H9 (cell line): Measurements from ENCODE around the gene MOCS3. TPM values are rescaled to one million over a fixed set of nuclear protein-coding genes. Genes with fewer than 3 reads are reported as not detected.
A peak's percentile ranks its signal among the peaks of the same experiment; 100 is the strongest.

Experiments
- DNase-seq: peaks from one replicate; pipeline ENCODE4 v3.0.0-alpha.2; 2017
- H2AFZ ChIP-seq: one replicate; pipeline ENCODE4 v1.6.1; 2013; ENCODE audit warnings: mild to moderate bottlenecking, low read length, control low read depth, moderate library complexity
- H2AK5ac ChIP-seq: 2 replicates; pipeline ENCODE4 v1.6.1; 2013; ENCODE audit warnings: low read length, control low read depth, mixed read lengths; ENCODE audit not compliant: insufficient read length
- H2BK120ac ChIP-seq: one replicate; pipeline ENCODE4 v1.6.1; 2013; ENCODE audit warnings: low read depth, mild to moderate bottlenecking, low read length, control low read depth, inconsistent platforms; ENCODE audit not compliant: poor library complexity, severe bottlenecking
- H2BK12ac ChIP-seq: 2 replicates; pipeline ENCODE4 v1.6.1; 2013; ENCODE audit warnings: low read length, control low read depth, mixed read lengths, low read depth; ENCODE audit not compliant: insufficient read length
- H2BK15ac ChIP-seq: 2 replicates; pipeline ENCODE4 v1.6.1; 2013; ENCODE audit warnings: low read depth, low read length, control low read depth
- H2BK20ac ChIP-seq: one replicate; pipeline ENCODE4 v1.6.1; 2013; ENCODE audit warnings: low read depth, mild to moderate bottlenecking, low read length, control low read depth, inconsistent platforms; ENCODE audit not compliant: poor library complexity, severe bottlenecking
- H2BK5ac ChIP-seq: 2 replicates; pipeline ENCODE4 v1.6.1; 2013; ENCODE audit warnings: low read length, control low read depth, mixed read lengths; ENCODE audit not compliant: insufficient read length
- H3K14ac ChIP-seq: 2 replicates; pipeline ENCODE4 v1.6.1; 2013; ENCODE audit warnings: low read length, control low read depth; ENCODE audit not compliant: insufficient read depth
- H3K18ac ChIP-seq: 2 replicates; pipeline ENCODE4 v1.6.1; 2013; ENCODE audit warnings: low read depth, mild to moderate bottlenecking, mixed read lengths, low read length, control low read depth; ENCODE audit not compliant: insufficient read length
- H3K23ac ChIP-seq: 2 replicates; pipeline ENCODE4 v1.6.1; 2013; ENCODE audit warnings: low read length, control low read depth, mixed read lengths, low read depth; ENCODE audit not compliant: insufficient read length
- H3K23me2 ChIP-seq: 2 replicates; pipeline ENCODE4 v1.6.1; 2013; ENCODE audit warnings: low read depth, mild to moderate bottlenecking, mixed read lengths, low read length, control low read depth; ENCODE audit not compliant: insufficient read length, poor library complexity, severe bottlenecking
- H3K27ac ChIP-seq: 2 replicates; pipeline ENCODE4 v1.5.1; 2013; ENCODE audit warnings: low read length, control low read depth, mixed read lengths, low read depth; ENCODE audit not compliant: insufficient read length
- H3K27me3 ChIP-seq: 2 replicates; pipeline ENCODE4 v1.6.1; 2013; ENCODE audit warnings: low read length, control low read depth, inconsistent platforms; ENCODE audit not compliant: insufficient read depth
- H3K4ac ChIP-seq: 2 replicates; pipeline ENCODE4 v1.6.1; 2013; ENCODE audit warnings: low read depth, mild to moderate bottlenecking, control low read depth, inconsistent platforms, low read length, moderate library complexity
- H3K4me1 ChIP-seq: 2 replicates; pipeline ENCODE4 v1.6.1; 2013; ENCODE audit warnings: low read length, control low read depth, inconsistent platforms; ENCODE audit not compliant: insufficient read depth
- H3K4me2 ChIP-seq: 2 replicates; pipeline ENCODE4 v1.6.1; 2013; ENCODE audit warnings: low read length, control low read depth, mixed read lengths; ENCODE audit not compliant: insufficient read length, insufficient read depth
- H3K56ac ChIP-seq: 2 replicates; pipeline ENCODE4 v1.6.1; 2013; ENCODE audit warnings: low read depth, mild to moderate bottlenecking, mixed read lengths, low read length, control low read depth; ENCODE audit not compliant: insufficient read length
- H3K79me1 ChIP-seq: 2 replicates; pipeline ENCODE4 v1.6.1; 2013; ENCODE audit warnings: low read depth, mild to moderate bottlenecking, moderate library complexity, low read length, control low read depth, inconsistent platforms; ENCODE audit not compliant: insufficient read depth, poor library complexity, severe bottlenecking
- H3K79me2 ChIP-seq: 2 replicates; pipeline ENCODE4 v1.6.1; 2013; ENCODE audit warnings: low read length, control low read depth, inconsistent platforms; ENCODE audit not compliant: insufficient read depth
- H3K9ac ChIP-seq: 2 replicates; pipeline ENCODE4 v1.6.1; 2013; ENCODE audit warnings: low read length, control low read depth, mixed read lengths; ENCODE audit not compliant: insufficient read length; ENCODE audit errors: extremely low read depth
- H3K9me3 ChIP-seq: one replicate; pipeline ENCODE4 v1.6.1; 2013; ENCODE audit warnings: low read depth, low read length, inconsistent platforms; ENCODE audit not compliant: control insufficient read depth
- H3T11ph ChIP-seq: one replicate; pipeline ENCODE4 v1.6.1; 2013; ENCODE audit warnings: mild to moderate bottlenecking, low read length, control low read depth, inconsistent platforms
- H4K20me1 ChIP-seq: one replicate; pipeline ENCODE4 v1.6.1; 2013; ENCODE audit not compliant: control insufficient read depth, insufficient read length, insufficient read depth
- H4K5ac ChIP-seq: 2 replicates; pipeline ENCODE4 v1.6.1; 2013; ENCODE audit warnings: low read depth, mild to moderate bottlenecking, mixed read lengths, low read length, control low read depth; ENCODE audit not compliant: insufficient read length
- H4K8ac ChIP-seq: replicated peaks from 2 replicates; pipeline ENCODE4 v1.6.1; 2013; ENCODE audit warnings: low read length, control low read depth, mixed read lengths, low read depth; ENCODE audit not compliant: insufficient read length
- H4K91ac ChIP-seq: 2 replicates; pipeline ENCODE4 v1.6.1; 2013; ENCODE audit warnings: low read depth, mild to moderate bottlenecking, moderate library complexity, mixed read lengths, low read length, control low read depth; ENCODE audit not compliant: insufficient read length
- H3K27ac Mint-ChIP-seq, 3 experiments: 2 replicates in 2 of 3; 3 replicates in 1 of 3; pipeline ENCODE4 v1.8.0; 2020 to 2021; ENCODE audit warnings: mixed read lengths in 3 of 3, mild to moderate bottlenecking in 1 of 3, moderate library complexity in 1 of 3
- H3K27me3 Mint-ChIP-seq: 2 replicates; pipeline ENCODE4 v1.8.0; 2021; ENCODE audit warnings: low read depth, mild to moderate bottlenecking, moderate library complexity, mixed read lengths
- H3K36me3 Mint-ChIP-seq, 3 experiments: 2 replicates in 2 of 3; 3 replicates in 1 of 3; pipeline ENCODE4 v1.8.0; 2020 to 2021; ENCODE audit warnings: low read depth in 3 of 3, mixed read lengths in 3 of 3; ENCODE audit not compliant: insufficient read depth in 1 of 3
- H3K4me1 Mint-ChIP-seq, 2 experiments: 2 replicates each; pipeline ENCODE4 v1.8.0; 2020; ENCODE audit warnings: mixed read lengths in 2 of 2
- H3K4me3 Mint-ChIP-seq, 2 experiments: 2 replicates in 1 of 2; 3 replicates in 1 of 2; pipeline ENCODE4 v1.8.0; 2020 to 2021; ENCODE audit warnings: mild to moderate bottlenecking in 2 of 2, mixed read lengths in 2 of 2, moderate library complexity in 1 of 2
- H3K9me3 Mint-ChIP-seq, 2 experiments: 2 replicates in 1 of 2; 3 replicates in 1 of 2; pipeline ENCODE4 v1.8.0; 2020; ENCODE audit warnings: mild to moderate bottlenecking in 2 of 2, mixed read lengths in 2 of 2, moderate library complexity in 1 of 2
- WGBS: extraction: QIAGEN DNeasy Blood & Tissue Kit; methylation state at CpG from one replicate; pipeline ENCODE4 v1.1.7; 2013; ENCODE audit warnings: missing lambda C conversion rate, low lambda C conversion rate, mixed read lengths; ENCODE audit not compliant: insufficient read length; ENCODE audit errors: extremely low coverage; 5-methylcytosine and 5-hydroxymethylcytosine counted together
- total RNA-seq: library from RNA; stranded (reverse); gene quantifications from 2 replicates; pipeline ENCODE4 v1.2.1, GENCODE V29; 2021
- TF ChIP-seq, protein P1 (sequence below): fragments of 200-600 bp; sonication (generic); conservative IDR thresholded peaks from 3 replicates; pipeline ENCODE4 v1.8.0; 2021; ENCODE audit warnings: antibody characterized with exemption, mild to moderate bottlenecking

The MOCS3 gene
- total RNA-seq, 1 experiment from 2014 or later = 9.0 TPM

GRCh38 chr20:50932691-50933280 lies 25.8 kb upstream of the MOCS3 start:
- Histone ChIP-seq H3K23me2 (peaks cover 14% of the 10 kb centered on the region), H3K27ac (no peak overlapping the region), H2AK5ac (no peak overlapping the region), H3K79me1 (no peaks in the 10 kb centered on the region), H2BK5ac (no peak overlapping the region), H3T11ph (no peak overlapping the region), H2AFZ (no peak overlapping the region), H3K9me3 (no peaks in the 10 kb centered on the region), H3K18ac (no peak overlapping the region), H4K5ac (no peak overlapping the region), H2BK20ac (no peak overlapping the region), H3K56ac (no peak overlapping the region), H3K4ac (no peak overlapping the region), H2BK12ac (no peak overlapping the region), H2BK15ac (no peak overlapping the region), H4K91ac (no peak overlapping the region), H3K79me2 (peaks cover 20% of the 10 kb centered on the region), H3K23ac (no peak overlapping the region), H2BK120ac (no peak overlapping the region), H4K8ac (no peak overlapping the region), H3K14ac (no peak overlapping the region), H3K4me2 (no peak overlapping the region), H3K9ac (no peak overlapping the region), H3K4me1 (peaks cover 6% of the 10 kb centered on the region), H3K27me3 (no peaks in the 10 kb centered on the region), H4K20me1 (no peaks in the 10 kb centered on the region)
- Mint-ChIP-seq H3K4me3 (peak overlapping the region in 1 of 2 experiments; percentile 25; a peak in 2 of 5 replicates), H3K4me1 (peaks cover 17 to 24% of the 10 kb centered on the region in 2 experiments), H3K27me3 (no peaks in the 10 kb centered on the region), H3K27ac (no peak overlapping the region; a peak in 1 of 7 replicates), H3K9me3 (peaks cover 0 to 7% of the 10 kb centered on the region in 2 experiments; a peak in 2 of 5 replicates), H3K36me3 (peaks cover 31 to 74% (median 59%) of the 10 kb centered on the region in 3 experiments)
- TF ChIP-seq, protein P1, sequence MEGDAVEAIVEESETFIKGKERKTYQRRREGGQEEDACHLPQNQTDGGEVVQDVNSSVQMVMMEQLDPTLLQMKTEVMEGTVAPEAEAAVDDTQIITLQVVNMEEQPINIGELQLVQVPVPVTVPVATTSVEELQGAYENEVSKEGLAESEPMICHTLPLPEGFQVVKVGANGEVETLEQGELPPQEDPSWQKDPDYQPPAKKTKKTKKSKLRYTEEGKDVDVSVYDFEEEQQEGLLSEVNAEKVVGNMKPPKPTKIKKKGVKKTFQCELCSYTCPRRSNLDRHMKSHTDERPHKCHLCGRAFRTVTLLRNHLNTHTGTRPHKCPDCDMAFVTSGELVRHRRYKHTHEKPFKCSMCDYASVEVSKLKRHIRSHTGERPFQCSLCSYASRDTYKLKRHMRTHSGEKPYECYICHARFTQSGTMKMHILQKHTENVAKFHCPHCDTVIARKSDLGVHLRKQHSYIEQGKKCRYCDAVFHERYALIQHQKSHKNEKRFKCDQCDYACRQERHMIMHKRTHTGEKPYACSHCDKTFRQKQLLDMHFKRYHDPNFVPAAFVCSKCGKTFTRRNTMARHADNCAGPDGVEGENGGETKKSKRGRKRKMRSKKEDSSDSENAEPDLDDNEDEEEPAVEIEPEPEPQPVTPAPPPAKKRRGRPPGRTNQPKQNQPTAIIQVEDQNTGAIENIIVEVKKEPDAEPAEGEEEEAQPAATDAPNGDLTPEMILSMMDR = no peak
- no CpG with 5 or more reads among the region's 1 CpG for WGBS
- DNase-seq = no peak
